Measurements from ENCODE around the gene CR2. TPM values are rescaled to one million over a fixed set of nuclear protein-coding genes. Genes with fewer than 3 reads are reported as not detected.

Gene CR2
- total and polyA plus RNA-seq, 2 of the 4 experiments (the other 2 are of a cell fraction) = not detected

- no peak overlapping the region for H4K5ac ChIP-seq (ENCODE audit: low read depth, low read length)
- H2BK15ac ChIP-seq (ENCODE audit: low read depth, low read length) = no peak overlapping the region
- no peak overlapping the region for H3K23ac ChIP-seq (ENCODE audit: low read depth, low read length)
- no peak overlapping the region for H3K14ac ChIP-seq (replicated peaks; ENCODE audit: low read depth, low read length)
- no peak overlapping the region for H2BK5ac ChIP-seq (ENCODE audit: low read depth, low read length, poor library complexity, severe bottlenecking)
- no peak overlapping the region for H2AK5ac ChIP-seq (ENCODE audit: low read depth, low read length)
- H4K91ac ChIP-seq (ENCODE audit: insufficient read depth, low read depth, low read length) = no peak overlapping the region
- H3K4ac ChIP-seq (ENCODE audit: low read depth, low read length) = no peak overlapping the region
- peaks cover 5% of the 10 kb centered on the region for H3K27me3 ChIP-seq (ENCODE audit: control insufficient read depth, insufficient read depth, low read length)
- in situ Hi-C loops (cut with MboI; ENCODE audit: low sequenced_read_pairs) (no loop called here), dilution Hi-C loops (cut with HindIII; ENCODE audit: low sequenced_read_pairs, unreplicated experiment) (no loop called here), intact Hi-C loops (cut with micrococcal nuclease) (no loop called here)
- BruUV-seq (replicated peaks) = no TSS peak
- ATAC-seq (ENCODE audit: low read depth) (no peak), DNase-seq (no peak)
- TF ChIP-seq CHD1 (IDR thresholded peaks at IDR 0.05; ENCODE audit: low read depth, low read length) = no peak
- TF ChIP-seq MAZ (IDR thresholded peaks at IDR 0.05; ENCODE audit: borderline replicate concordance, low read depth, low read length) = no peak
- TF ChIP-seq FOS (IDR thresholded peaks at IDR 0.05; ENCODE audit: low read depth, low read length) = no peak
- TF ChIP-seq MAFK (IDR thresholded peaks at IDR 0.05; ENCODE audit: low read depth, low read length) = no peak
- TF ChIP-seq NFE2L2 (IDR thresholded peaks at IDR 0.05; ENCODE audit: low read depth, low read length) = no peak
- TF ChIP-seq ELK1 (IDR thresholded peaks at IDR 0.05; ENCODE audit: borderline replicate concordance, low read depth, low read length) = no peak
- TF ChIP-seq RFX5 (IDR thresholded peaks at IDR 0.05; ENCODE audit: low read depth, low read length) = no peak
- TF ChIP-seq RCOR1 (IDR thresholded peaks at IDR 0.05; ENCODE audit: insufficient replicate concordance, low read length) = no peak
- TF ChIP-seq POLR2A (IDR thresholded peaks at IDR 0.05; ENCODE audit: low read depth, low read length) = no peak
- TF ChIP-seq MXI1 (IDR thresholded peaks at IDR 0.05; ENCODE audit: borderline replicate concordance, low read depth, low read length) = no peak
- TF ChIP-seq CTCF (conservative IDR thresholded peaks at IDR 0.05; ENCODE audit: low read depth, low read length) = no peak
- TF ChIP-seq CEBPB (IDR thresholded peaks at IDR 0.05; ENCODE audit: low read depth, low read length) = no peak
- no peak for TF ChIP-seq SMC3 (IDR thresholded peaks at IDR 0.05; ENCODE audit: low read depth, low read length)
- TF ChIP-seq, protein P1, sequence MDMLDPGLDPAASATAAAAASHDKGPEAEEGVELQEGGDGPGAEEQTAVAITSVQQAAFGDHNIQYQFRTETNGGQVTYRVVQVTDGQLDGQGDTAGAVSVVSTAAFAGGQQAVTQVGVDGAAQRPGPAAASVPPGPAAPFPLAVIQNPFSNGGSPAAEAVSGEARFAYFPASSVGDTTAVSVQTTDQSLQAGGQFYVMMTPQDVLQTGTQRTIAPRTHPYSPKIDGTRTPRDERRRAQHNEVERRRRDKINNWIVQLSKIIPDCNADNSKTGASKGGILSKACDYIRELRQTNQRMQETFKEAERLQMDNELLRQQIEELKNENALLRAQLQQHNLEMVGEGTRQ (IDR thresholded peaks at IDR 0.05; ENCODE audit: low read depth, low read length) = no peak
- H2BK120ac ChIP-seq (ENCODE audit: low read depth, low read length) = no peak overlapping the region
- H3K9ac ChIP-seq (ENCODE audit: low read depth, low read length) = no peak overlapping the region
- H3K9me1 ChIP-seq (ENCODE audit: insufficient read depth, low read length) = no peaks in the 10 kb centered on the region
- H3K4me3 ChIP-seq (ENCODE audit: insufficient read depth, low read depth, low read length) = no peak overlapping the region
- WGBS, 2 experiments (ENCODE audit: extremely low coverage in 2 of 2, insufficient read length in 1 of 2) = no CpG with 5 or more reads among the region's 1 CpG
- ChIA-PET POLR2A (ENCODE audit: unreplicated experiment) (no interaction called here), CTCF (interaction anchor here (0.6 to 1.6 kb wide), 2 partner anchors 13 to 89 kb away, joined by 3 to 4 read pairs; no protein-coding TSS in a partner anchor)
- H2BK20ac ChIP-seq (ENCODE audit: low read depth, low read length) = no peak overlapping the region
- H3K79me1 ChIP-seq (ENCODE audit: low read depth in 1 of 2, low read length in 2 of 2) = no peaks in the 10 kb centered on the region
- no peak overlapping the region for H4K8ac ChIP-seq (ENCODE audit: low read depth in 2 of 2, low read length in 2 of 2)
- no peak overlapping the region for H2AK9ac ChIP-seq (replicated peaks; ENCODE audit: low read depth, low read length, poor library complexity)
- H3K56ac ChIP-seq (ENCODE audit: extremely low read depth, insufficient read depth, low read length) = no peak overlapping the region
- no peak overlapping the region for H3K4me2 ChIP-seq (ENCODE audit: low read depth, low read length)
- no peaks in the 10 kb centered on the region for H3K36me3 ChIP-seq (ENCODE audit: control insufficient read depth, insufficient read depth, low read length)
- no peaks in the 10 kb centered on the region for H3K9me3 ChIP-seq (ENCODE audit: control insufficient read depth, insufficient read depth, low read length)
- H4K20me1 ChIP-seq (ENCODE audit: insufficient read depth, low read length) = no peaks in the 10 kb centered on the region
- no peak overlapping the region for H3K27ac ChIP-seq (ENCODE audit: insufficient read depth, low read length)
- H3K18ac ChIP-seq (ENCODE audit: low read depth, low read length) = no peak overlapping the region
- no peak overlapping the region for H2AFZ ChIP-seq (replicated peaks; ENCODE audit: low read length, poor library complexity)
- H3K4me1 ChIP-seq (ENCODE audit: control insufficient read depth, insufficient read depth, low read length) = no peaks in the 10 kb centered on the region
Observed at GRCh38 chr1:207418351-207418750, 35.8 kb upstream of the CR2 start.

All from IMR-90 (cell line).